Skeletal muscle satellite cell (primary cell): Measurements from ENCODE around the gene DLX6.

Experiments used
- H3K27me3 ChIP-seq: 2 replicates; pipeline ENCODE4 v1.7.0; 2013; ENCODE audit warnings: low read length; ENCODE audit not compliant: control insufficient read depth, insufficient read depth
- H3K36me3 ChIP-seq: 2 replicates; pipeline ENCODE4 v1.7.0; 2013; ENCODE audit warnings: mild to moderate bottlenecking, control low read depth, low read length; ENCODE audit not compliant: insufficient read depth
- H3K4me1 ChIP-seq: 2 replicates; pipeline ENCODE4 v1.7.0; 2013; ENCODE audit warnings: low read length; ENCODE audit not compliant: control insufficient read depth, insufficient read depth
- H3K4me2 ChIP-seq: 2 replicates; pipeline ENCODE4 v1.7.0; 2013; ENCODE audit warnings: mild to moderate bottlenecking, low read length
- H3K4me3 ChIP-seq: 2 replicates; pipeline ENCODE4 v1.7.0; 2013; ENCODE audit warnings: low read length
- H3K9ac ChIP-seq: 2 replicates; pipeline ENCODE4 v1.7.0; 2013; ENCODE audit warnings: mild to moderate bottlenecking, low read depth, low read length, moderate library complexity
- H3K9me3 ChIP-seq: replicated peaks from 2 replicates; pipeline ENCODE4 v1.7.0; 2013; ENCODE audit warnings: mild to moderate bottlenecking, control low read depth, low read length

The DLX6 gene

DNA sequence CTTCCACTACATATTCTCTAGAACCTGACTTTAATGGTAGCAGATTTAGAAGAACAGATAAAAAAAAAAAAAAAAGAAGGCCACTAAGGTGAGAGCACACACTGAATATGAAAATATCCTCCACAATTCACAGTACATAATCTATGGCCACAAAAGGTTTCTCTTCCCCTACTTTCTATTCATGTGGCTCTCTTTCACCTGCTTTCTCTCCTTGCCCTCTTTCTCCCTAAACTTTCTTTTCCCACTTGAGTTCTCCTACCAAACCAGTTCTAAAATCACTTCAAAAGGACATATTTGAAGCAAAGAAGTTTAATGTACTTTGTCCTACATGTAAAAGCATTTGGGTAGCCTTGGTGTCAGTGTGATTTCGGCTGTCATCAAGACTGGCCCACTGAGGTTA lies 18.5 kb upstream of the DLX6 start:
- no peak overlapping the region for H3K9ac ChIP-seq
- H3K9me3 ChIP-seq, result no peaks in the 10 kb centered on the region
- H3K36me3 ChIP-seq, result no peaks in the 10 kb centered on the region
- H3K4me3 ChIP-seq, result no peak overlapping the region
- H3K4me2 ChIP-seq, result no peak overlapping the region
- peaks cover 55% of the 10 kb centered on the region for H3K27me3 ChIP-seq
- no peaks in the 10 kb centered on the region for H3K4me1 ChIP-seq

DNA sequence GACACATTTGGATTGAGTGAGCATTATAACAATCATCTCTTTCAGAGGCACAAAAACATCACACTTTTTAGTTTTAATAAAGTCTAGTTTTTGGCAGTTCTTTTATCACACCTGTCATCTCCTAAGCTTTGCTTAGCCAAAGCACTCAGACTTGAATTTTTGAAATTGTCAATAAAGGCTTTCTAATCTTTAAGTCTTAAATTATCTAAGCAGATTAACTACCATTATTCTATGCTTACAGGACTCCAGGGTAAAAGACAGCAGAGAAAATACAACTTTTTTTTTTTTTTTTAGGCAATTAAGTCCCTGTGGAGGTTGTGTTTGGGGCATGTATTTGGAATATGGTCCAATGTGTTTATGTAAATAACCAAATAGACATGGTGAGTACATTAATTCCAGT lies 17.6 kb upstream of the DLX6 start:
- H3K36me3 ChIP-seq, result no peaks in the 10 kb centered on the region
- H3K4me2 ChIP-seq, result no peak overlapping the region
- H3K9ac ChIP-seq, result no peak overlapping the region
- no peaks in the 10 kb centered on the region for H3K9me3 ChIP-seq
- no peak overlapping the region for H3K4me3 ChIP-seq
- H3K27me3 ChIP-seq, result peaks cover 64% of the 10 kb centered on the region
- H3K4me1 ChIP-seq, result no peaks in the 10 kb centered on the region

DNA sequence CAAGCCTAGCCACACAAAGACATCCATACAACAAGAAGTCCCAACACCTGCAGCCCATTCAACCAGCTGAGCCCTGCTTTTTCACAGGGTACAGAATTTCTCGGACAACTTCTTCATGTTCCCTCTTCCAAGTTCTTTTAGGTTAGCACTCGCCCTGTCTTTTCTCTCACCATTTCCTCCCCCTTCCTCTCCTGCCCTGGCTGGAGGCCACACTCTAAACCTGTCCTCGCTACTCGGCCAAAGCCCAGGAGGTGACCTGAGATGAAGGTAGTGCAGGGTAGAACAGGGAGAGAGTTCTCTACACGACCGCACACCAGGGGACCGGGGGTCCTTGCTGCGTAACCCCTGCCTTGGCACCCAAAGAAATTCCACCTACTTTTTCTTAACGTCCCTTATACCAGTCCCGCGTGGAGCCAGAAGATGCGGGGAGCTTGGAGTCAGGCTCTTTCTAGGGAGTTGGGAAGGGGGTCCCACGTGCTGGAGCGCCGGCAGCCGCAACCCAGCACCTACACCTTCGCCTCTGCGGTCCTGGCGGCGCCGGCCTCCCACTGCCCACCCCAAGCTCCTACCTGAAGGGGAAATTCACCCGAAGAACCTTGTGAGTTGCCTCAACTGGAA lies 16.0 kb upstream of the DLX6 start:
- Histone ChIP-seq H3K4me3 (no peak overlapping the region), H3K4me1 (no peaks in the 10 kb centered on the region), H3K27me3 (peaks cover 77% of the 10 kb centered on the region), H3K4me2 (no peak overlapping the region), H3K9ac (no peak overlapping the region), H3K9me3 (no peaks in the 10 kb centered on the region), H3K36me3 (no peaks in the 10 kb centered on the region)

DNA sequence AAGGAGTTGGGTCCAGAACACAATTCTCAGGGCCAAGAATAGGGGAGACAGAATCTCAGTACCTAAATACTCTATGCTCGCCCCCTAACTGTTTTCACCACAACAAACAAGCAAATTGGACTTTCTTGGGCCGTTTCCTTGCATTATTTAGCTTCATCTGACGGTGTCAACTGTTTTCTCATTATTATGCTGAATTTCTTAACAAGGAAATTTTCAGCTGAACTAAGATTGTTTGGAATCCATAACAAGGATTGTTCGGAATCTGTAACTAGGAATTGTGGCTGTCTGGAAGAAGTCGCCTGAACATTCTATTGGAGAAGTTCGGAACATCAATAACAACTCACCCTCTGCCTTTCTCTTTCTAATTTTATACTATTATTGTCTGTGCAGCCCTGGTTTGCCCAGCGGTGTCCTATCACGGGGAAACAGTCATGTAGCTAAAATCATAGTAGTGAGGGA lies 15.5 kb upstream of the DLX6 start:
- Histone ChIP-seq H3K9me3 (no peaks in the 10 kb centered on the region), H3K27me3 (peaks cover 82% of the 10 kb centered on the region), H3K4me1 (no peaks in the 10 kb centered on the region)

GRCh38 chr7:96991546-96992191 lies 13.7 kb upstream of the DLX6 start:
- Histone ChIP-seq H3K9me3 (no peaks in the 10 kb centered on the region), H3K9ac (no peak overlapping the region), H3K36me3 (no peaks in the 10 kb centered on the region), H3K27me3 (peaks cover 88% of the 10 kb centered on the region), H3K4me2 (no peak overlapping the region), H3K4me1 (no peaks in the 10 kb centered on the region), H3K4me3 (no peak overlapping the region)

More for the DNA sequence above, 15.5 kb upstream of the DLX6 start:
- H3K4me3 ChIP-seq, result no peak overlapping the region
- H3K9ac ChIP-seq, result no peak overlapping the region
- H3K36me3 ChIP-seq, result no peaks in the 10 kb centered on the region
- H3K4me2 ChIP-seq, result no peak overlapping the region

GRCh38 chr7:96992192-96993005 lies 13.0 kb upstream of the DLX6 start:
- H3K27me3 ChIP-seq, result peaks cover 91% of the 10 kb centered on the region
- no peaks in the 10 kb centered on the region for H3K36me3 ChIP-seq
- no peaks in the 10 kb centered on the region for H3K4me1 ChIP-seq
- no peak overlapping the region for H3K4me2 ChIP-seq
- H3K9me3 ChIP-seq, result no peaks in the 10 kb centered on the region
- H3K4me3 ChIP-seq, result no peak overlapping the region
- H3K9ac ChIP-seq, result no peak overlapping the region

GRCh38 chr7:96993094-96993865 lies 12.1 kb upstream of the DLX6 start:
- Histone ChIP-seq H3K27me3 (peaks cover 91% of the 10 kb centered on the region), H3K9ac (no peak overlapping the region), H3K4me2 (no peak overlapping the region), H3K4me3 (no peak overlapping the region), H3K36me3 (no peaks in the 10 kb centered on the region), H3K4me1 (no peaks in the 10 kb centered on the region), H3K9me3 (no peaks in the 10 kb centered on the region)

- Histone ChIP-seq H3K4me2 (no peak overlapping the region), H3K9me3 (no peaks in the 10 kb centered on the region), H3K27me3 (peaks cover 91% of the 10 kb centered on the region), H3K4me1 (no peaks in the 10 kb centered on the region), H3K9ac (no peak overlapping the region), H3K36me3 (no peaks in the 10 kb centered on the region), H3K4me3 (no peak overlapping the region)
These were observed 11.4 kb upstream of the DLX6 start for GRCh38 chr7:96993980-96994379.

GRCh38 chr7:96995406-96996110 lies 9.8 kb upstream of the DLX6 start:
- no peaks in the 10 kb centered on the region for H3K4me1 ChIP-seq
- H3K4me3 ChIP-seq, result no peak overlapping the region
- H3K4me2 ChIP-seq, result no peak overlapping the region
- H3K27me3 ChIP-seq, result peaks cover 94% of the 10 kb centered on the region
- H3K9me3 ChIP-seq, result no peaks in the 10 kb centered on the region
- H3K36me3 ChIP-seq, result no peaks in the 10 kb centered on the region
- no peak overlapping the region for H3K9ac ChIP-seq

- H3K9me3 ChIP-seq, result no peaks in the 10 kb centered on the region
- H3K36me3 ChIP-seq, result no peaks in the 10 kb centered on the region
- H3K4me2 ChIP-seq, result no peak overlapping the region
- no peaks in the 10 kb centered on the region for H3K4me1 ChIP-seq
- peaks cover 94% of the 10 kb centered on the region for H3K27me3 ChIP-seq
- no peak overlapping the region for H3K4me3 ChIP-seq
- H3K9ac ChIP-seq, result no peak overlapping the region
These were observed 9.0 kb upstream of the DLX6 start for GRCh38 chr7:96996111-96996957.
